Immature natural killer cell (primary cell): ENCODE measurements around the gene UBXN11. TPM values are rescaled to one million over a fixed set of nuclear protein-coding genes. Genes with fewer than 3 reads are reported as not detected.
A peak's percentile ranks its signal among the peaks of the same experiment; 100 is the strongest.

Experiments used
- DNase-seq, 3 donors: peaks; one replicate each; pipeline ENCODE4 v3.0.0; 2022; ENCODE audit warnings: mixed read lengths in 1 of 3
- H3K27ac Mint-ChIP-seq, 6 donors: one replicate each; pipeline ENCODE4 v1.8.0; 2020; ENCODE audit warnings: mixed read lengths in 6 of 6, mild to moderate bottlenecking in 5 of 6, inconsistent platforms in 4 of 6, moderate library complexity in 3 of 6
- H3K27me3 Mint-ChIP-seq, 3 donors: one replicate each; pipeline ENCODE4 v1.8.0; 2020 to 2021; ENCODE audit warnings: low read depth in 3 of 3, mild to moderate bottlenecking in 3 of 3, mixed read lengths in 3 of 3, moderate library complexity in 3 of 3, inconsistent platforms in 1 of 3
- H3K36me3 Mint-ChIP-seq, 3 donors: one replicate each; pipeline ENCODE4 v1.8.0; 2020; ENCODE audit warnings: mixed read lengths in 3 of 3, inconsistent platforms in 2 of 3, mild to moderate bottlenecking in 2 of 3
- H3K4me1 Mint-ChIP-seq, 2 donors: one replicate each; pipeline ENCODE4 v1.8.0; 2020; ENCODE audit warnings: inconsistent platforms in 2 of 2, mild to moderate bottlenecking in 2 of 2, mixed read lengths in 2 of 2, moderate library complexity in 1 of 2
- H3K4me3 Mint-ChIP-seq, 5 donors: one replicate each; pipeline ENCODE4 v1.8.0; 2020; ENCODE audit warnings: mild to moderate bottlenecking in 5 of 5, mixed read lengths in 5 of 5, inconsistent platforms in 3 of 5, moderate library complexity in 3 of 5
- H3K9me3 Mint-ChIP-seq, 6 donors: one replicate each; pipeline ENCODE4 v1.8.0; 2020; ENCODE audit warnings: mild to moderate bottlenecking in 6 of 6, mixed read lengths in 6 of 6, inconsistent platforms in 4 of 6, moderate library complexity in 3 of 6
- polyA plus RNA-seq, 3 donors: library from polyadenylated mRNA; unstranded; fragments of 300-500 nt; fragmentation: Illumina TruSeq; gene quantifications; one replicate each; pipeline ENCODE4 v1.2.3, GENCODE V29; 2021

Gene UBXN11
- polyA plus RNA-seq, 3 donors from 2014 or later: 5.7 to 8.8 (median 8.3) TPM

DNA sequence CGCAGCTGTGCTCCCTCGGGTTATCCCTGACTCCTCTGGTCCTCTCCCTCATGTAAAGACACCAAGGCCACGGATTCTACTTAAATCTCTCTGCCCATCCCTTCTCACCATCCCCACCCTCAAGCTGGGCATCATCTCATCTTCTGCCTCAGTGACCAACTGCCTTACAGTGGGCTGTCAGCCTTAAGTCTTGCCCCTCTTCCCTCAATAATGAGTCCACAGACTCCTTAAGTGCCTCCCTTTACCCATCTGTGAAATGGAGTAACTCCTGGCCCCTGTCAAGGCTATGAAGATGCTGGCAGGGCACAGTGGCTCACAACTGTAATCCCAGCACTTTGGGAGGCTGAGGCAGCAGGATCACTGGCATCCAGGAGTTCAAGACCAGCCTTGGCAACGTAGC, 14.5 kb downstream of the UBXN11 start:
- peaks cover 4 to 6% (median 4%) of the 10 kb centered on the region in 3 donors for H3K27me3 Mint-ChIP-seq

DNA sequence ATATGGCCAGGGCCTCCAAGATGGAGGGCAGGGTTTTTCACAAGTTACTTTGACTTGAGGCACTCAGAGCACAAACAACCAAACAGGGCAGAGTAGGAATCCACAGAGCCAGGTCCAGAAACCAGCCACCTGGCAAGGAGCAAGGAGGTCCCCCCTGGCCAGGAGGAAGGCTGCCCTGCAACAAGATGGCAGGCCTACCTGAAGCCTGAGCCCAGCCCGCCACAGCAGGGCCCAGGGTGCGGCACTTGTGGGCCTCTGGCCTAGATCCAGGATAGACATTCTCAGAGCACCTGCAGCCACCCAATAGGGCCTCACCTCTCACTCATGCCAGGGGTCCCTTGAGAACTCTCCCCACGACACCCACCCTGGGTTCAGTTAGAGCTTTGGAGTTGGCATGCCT, 15.0 kb downstream of the UBXN11 start:
- peaks cover 4 to 6% (median 6%) of the 10 kb centered on the region in 3 donors for H3K27me3 Mint-ChIP-seq
- H3K27ac Mint-ChIP-seq: peak overlapping the region in 4 of 6 donors; percentile 30 to 83 (median 68)
- H3K36me3 Mint-ChIP-seq: peaks cover 0 to 3% (median 0%) of the 10 kb centered on the region in 3 donors
- H3K4me1 Mint-ChIP-seq: peaks cover 45 to 50% of the 10 kb centered on the region in 2 donors
- no peaks in the 10 kb centered on the region for H3K9me3 Mint-ChIP-seq
- H3K4me3 Mint-ChIP-seq: peak overlapping the region in 1 of 5 donors; percentile 46
- no peak for DNase-seq

More for the DNA sequence above, 14.5 kb downstream of the UBXN11 start:
- Mint-ChIP-seq H3K36me3 (peaks cover 0 to 3% (median 0%) of the 10 kb centered on the region in 3 donors), H3K4me1 (peaks cover 39 to 45% of the 10 kb centered on the region in 2 donors), H3K4me3 (peak overlapping the region in 2 of 5 donors; percentile 10 to 46), H3K27ac (peak overlapping the region; percentile 28 to 83 (median 64)), H3K9me3 (no peaks in the 10 kb centered on the region)
- no peak for DNase-seq

DNA sequence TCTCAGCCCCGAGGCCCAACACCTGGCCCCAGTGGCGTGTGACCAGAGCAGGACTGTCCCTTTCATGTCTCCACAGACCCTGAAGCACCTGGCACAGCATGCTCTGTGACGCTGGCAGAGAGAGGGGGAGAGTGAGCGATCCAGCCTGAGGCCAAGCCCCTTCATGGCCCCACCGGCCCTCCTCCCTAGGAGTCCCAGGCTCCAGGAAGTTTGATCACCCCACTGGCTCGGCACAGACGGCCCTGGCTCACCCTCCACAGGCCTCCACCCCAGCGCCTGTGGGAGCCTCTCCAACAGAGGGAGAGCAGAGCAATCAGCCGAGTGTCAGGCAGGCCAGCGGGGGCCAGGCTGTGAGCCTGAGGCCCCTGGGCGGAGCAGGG, 15.6 kb downstream of the UBXN11 start:
- peak overlapping the region in 4 of 6 donors; percentile 80 to 99 (median 96) for H3K27ac Mint-ChIP-seq
- H3K4me3 Mint-ChIP-seq: peak overlapping the region in 2 of 5 donors; percentile 24
- peaks cover 4 to 6% (median 6%) of the 10 kb centered on the region in 3 donors for H3K27me3 Mint-ChIP-seq
- DNase-seq: no peak
- H3K36me3 Mint-ChIP-seq: peaks cover 0 to 3% (median 0%) of the 10 kb centered on the region in 3 donors
- peaks cover 50 to 55% of the 10 kb centered on the region in 2 donors for H3K4me1 Mint-ChIP-seq
- no peaks in the 10 kb centered on the region for H3K9me3 Mint-ChIP-seq

DNA sequence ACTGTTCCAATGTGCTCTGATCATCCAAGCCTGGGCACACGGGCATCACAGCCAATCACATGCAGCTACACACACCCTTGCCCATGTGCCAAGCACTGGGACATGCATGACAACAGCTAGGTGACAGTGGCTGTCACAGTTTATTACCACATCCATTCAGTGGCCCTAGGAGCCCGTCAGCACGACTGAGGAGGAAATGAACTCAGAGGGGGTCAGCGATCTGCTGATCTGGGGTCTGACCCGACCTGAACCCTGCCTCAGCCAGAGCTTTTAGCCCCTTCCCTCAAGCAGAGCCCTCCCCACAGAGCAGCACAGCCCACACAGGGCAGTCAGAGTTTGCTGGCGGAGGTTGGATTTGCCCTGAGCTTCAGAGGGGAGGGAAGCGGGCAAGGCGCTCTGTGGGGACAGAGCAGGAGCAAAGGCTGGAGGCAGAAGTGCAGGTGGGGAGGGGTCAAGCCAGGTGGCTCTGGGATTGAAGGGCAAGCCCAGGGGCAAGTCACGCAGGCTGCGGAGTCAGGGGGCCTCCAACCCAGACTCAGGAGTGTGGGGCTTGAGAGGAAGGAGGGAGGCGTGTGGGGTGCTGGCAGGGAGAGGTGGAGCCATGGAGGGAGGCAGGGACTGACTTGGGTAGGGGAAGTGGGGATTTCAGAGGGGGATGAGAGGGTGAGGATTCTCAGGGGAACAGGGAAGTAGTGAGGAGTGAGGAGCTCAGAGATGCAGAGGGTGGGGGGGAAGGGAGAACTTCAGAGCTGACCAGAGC, 16.1 kb downstream of the UBXN11 start:
- Mint-ChIP-seq H3K27ac (peak overlapping the region; percentile 92 to 99 (median 96)), H3K4me1 (peaks cover 56 to 61% of the 10 kb centered on the region in 2 donors), H3K36me3 (peaks cover 0 to 3% (median 0%) of the 10 kb centered on the region in 3 donors), H3K9me3 (no peaks in the 10 kb centered on the region), H3K27me3 (peaks cover 4 to 6% (median 6%) of the 10 kb centered on the region in 3 donors), H3K4me3 (peak overlapping the region; percentile 44 to 91 (median 78))
- DNase-seq: peak; percentile 42 to 57 (median 52)

DNA sequence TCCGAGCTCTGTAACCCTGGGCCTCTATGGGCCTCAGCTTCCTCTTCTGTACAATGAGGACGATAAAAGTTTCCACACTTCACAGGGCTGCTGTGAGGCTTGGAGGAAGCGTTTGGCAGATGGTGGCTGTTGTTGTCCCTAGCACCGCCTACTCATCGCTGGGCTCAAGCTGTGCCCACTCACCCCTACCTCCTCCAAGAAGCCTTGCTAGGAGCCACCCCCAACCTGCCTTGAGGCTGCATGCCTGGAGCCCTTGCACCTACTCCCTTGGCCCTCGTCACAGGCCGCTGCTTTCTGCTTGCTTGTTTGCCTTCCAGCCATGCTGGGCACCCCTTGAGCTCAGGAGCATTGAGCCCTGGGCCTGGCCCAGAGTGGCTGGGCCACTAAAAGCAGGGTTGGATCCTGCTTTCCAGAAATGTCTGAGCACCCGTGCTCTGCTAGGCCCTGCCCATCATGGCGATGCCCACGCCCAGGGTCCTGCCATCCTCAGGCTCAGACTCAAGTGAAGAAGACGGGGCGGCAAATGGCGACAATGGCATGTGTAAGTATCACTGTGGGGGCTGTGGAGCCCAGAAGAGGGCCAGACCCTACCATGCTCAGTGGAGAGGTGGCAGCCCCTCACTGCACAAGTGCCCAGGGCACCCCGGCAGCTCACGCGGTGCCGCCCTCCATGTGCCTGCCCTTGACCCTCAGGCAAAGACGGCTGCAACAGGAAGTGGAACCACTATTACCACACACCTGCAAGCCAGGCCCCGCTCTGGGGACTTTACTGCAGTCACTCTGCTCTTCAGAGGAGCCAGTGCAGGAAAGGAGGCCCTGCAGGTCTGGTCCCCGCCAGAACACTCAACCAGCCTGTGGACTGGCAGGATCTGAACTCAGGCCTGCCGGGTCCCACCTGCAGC, 17.0 kb downstream of the UBXN11 start:
- Mint-ChIP-seq H3K36me3 (peaks cover 0 to 3% (median 0%) of the 10 kb centered on the region in 3 donors), H3K4me3 (peak overlapping the region; percentile 78 to 93 (median 83)), H3K9me3 (no peaks in the 10 kb centered on the region), H3K27ac (peak overlapping the region; percentile 92 to 99 (median 96)), H3K27me3 (peaks cover 1 to 8% (median 5%) of the 10 kb centered on the region in 3 donors), H3K4me1 (peaks cover 65 to 70% of the 10 kb centered on the region in 2 donors)
- DNase-seq: peak in 2 of 3 donors; percentile 51 to 53

DNA sequence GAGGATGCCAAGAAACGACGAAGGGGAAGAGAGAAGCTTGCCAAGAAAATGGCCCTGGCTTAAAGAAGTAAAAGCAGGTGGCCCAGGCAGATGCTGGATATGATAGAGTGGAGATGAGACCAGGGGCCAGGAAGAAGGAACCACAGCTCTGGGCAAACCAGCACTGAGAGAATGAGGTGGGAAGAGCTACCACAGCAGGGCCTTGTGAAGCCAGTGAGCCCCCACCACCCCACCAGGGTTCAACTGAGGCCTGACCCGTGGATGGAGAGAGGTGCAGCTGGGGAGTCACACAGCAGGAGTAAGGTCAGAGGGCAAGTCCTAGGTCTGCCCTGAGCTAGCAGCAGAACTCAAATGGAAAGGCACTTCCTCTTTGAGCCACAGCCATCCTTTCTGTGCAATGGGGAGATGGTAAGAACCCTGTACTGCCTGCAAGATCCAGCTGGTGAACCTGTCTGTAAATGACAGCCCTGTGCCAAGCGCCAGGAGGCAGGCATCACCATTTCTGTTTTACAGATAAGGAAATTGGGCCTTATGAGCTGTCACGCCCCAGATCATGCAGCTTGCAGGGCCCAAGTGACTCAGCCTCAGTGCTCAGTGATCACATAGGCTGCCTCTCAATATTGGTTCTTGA, 18.0 kb downstream of the UBXN11 start:
- H3K4me1 Mint-ChIP-seq: peaks cover 75 to 80% of the 10 kb centered on the region in 2 donors
- peak in 1 of 3 donors; percentile 27 for DNase-seq
- peak overlapping the region; percentile 78 to 93 (median 83) for H3K4me3 Mint-ChIP-seq

DNA sequence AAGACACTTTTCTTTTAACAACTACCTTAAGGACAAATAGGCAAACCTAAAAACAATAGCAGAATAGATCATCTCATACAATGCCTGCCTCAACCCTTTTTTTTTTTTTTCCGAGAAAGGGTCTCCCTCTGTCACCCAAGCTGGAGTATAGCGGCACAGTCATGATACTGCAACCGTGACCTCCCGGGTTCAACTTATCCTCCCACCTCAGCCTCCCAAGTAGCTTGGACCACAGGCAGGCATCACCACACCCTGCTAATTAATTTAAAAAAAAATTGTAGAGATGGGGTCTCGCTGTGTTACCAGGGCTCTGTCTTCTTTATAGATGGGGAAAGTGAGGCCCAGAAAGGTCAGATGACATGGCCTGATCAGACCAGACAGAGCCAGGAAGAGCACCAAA, 18.6 kb downstream of the UBXN11 start:
- H3K4me1 Mint-ChIP-seq: peaks cover 81 to 86% of the 10 kb centered on the region in 2 donors
- H3K27ac Mint-ChIP-seq: peak overlapping the region; percentile 92 to 99 (median 96)
- DNase-seq: no peak
- H3K36me3 Mint-ChIP-seq: no peaks in the 10 kb centered on the region
- H3K27me3 Mint-ChIP-seq: peaks cover 5 to 6% (median 6%) of the 10 kb centered on the region in 3 donors
- H3K4me3 Mint-ChIP-seq: peak overlapping the region; percentile 78 to 93 (median 83)
- H3K9me3 Mint-ChIP-seq: no peaks in the 10 kb centered on the region

More for the DNA sequence above, 18.0 kb downstream of the UBXN11 start:
- H3K36me3 Mint-ChIP-seq: peaks cover 0 to 3% (median 0%) of the 10 kb centered on the region in 3 donors
- peaks cover 1 to 8% (median 5%) of the 10 kb centered on the region in 3 donors for H3K27me3 Mint-ChIP-seq
- peak overlapping the region; percentile 92 to 99 (median 96) for H3K27ac Mint-ChIP-seq
- no peaks in the 10 kb centered on the region for H3K9me3 Mint-ChIP-seq

DNA sequence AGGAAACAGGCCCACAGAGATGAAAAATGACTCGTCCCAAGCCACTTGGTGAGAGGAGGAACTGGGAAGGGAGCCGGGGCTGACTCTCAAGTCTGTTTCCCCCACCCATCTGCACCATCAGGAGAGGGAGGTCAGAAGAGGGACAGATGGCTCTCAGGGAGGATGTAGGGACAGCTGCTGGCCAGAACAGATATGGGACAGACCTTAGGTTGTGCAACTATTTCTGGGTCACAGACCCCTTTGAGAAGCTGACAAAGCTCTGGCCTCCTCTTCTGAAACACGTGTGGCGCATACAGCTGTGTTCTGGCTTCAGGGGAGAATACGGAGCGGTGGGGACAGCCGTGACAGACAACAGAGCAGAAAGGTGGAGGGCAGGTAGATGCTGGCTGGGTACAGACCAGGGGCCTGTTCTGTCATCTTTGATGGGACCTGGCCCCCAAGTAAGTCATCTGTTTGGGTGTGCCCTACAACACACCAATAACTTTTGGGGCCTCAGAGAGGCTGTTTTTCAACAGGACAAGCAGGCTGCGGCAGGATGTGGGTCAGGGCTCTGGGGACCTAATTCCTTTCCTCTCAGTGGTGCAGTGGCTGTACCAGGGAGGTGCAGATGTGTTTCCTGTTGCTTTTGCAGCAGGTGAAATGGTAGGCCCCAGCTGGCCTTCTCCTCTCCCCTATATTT, 19.3 kb downstream of the UBXN11 start:
- peak; percentile 71 to 78 (median 76) for DNase-seq
- Mint-ChIP-seq H3K27me3 (peaks cover 2 to 6% (median 6%) of the 10 kb centered on the region in 3 donors), H3K36me3 (no peaks in the 10 kb centered on the region), H3K4me1 (peaks cover 87 to 91% of the 10 kb centered on the region in 2 donors), H3K9me3 (no peaks in the 10 kb centered on the region), H3K4me3 (peak overlapping the region; percentile 78 to 93 (median 83)), H3K27ac (peak overlapping the region; percentile 92 to 99 (median 96))

DNA sequence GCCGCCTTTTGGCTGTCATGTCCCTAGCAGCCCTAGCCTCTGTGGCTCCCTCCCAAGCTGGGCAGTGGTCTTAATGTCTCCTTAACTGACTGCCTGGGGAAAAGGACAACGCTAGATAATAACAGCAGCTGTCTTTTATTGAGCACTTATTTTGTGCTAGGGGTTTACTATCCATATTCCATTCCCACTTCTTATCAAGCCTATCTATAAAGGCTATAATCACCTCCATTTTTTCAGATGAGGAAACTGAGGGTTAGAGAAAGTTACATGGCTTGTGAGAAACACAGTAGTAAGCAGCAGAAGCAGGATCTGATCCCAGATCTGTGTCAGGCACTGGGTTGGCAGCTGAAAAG, 20.4 kb downstream of the UBXN11 start:
- Mint-ChIP-seq H3K36me3 (peaks cover 0 to 8% (median 7%) of the 10 kb centered on the region in 3 donors), H3K4me3 (peak overlapping the region; percentile 8 to 91 (median 46)), H3K27ac (peak overlapping the region; percentile 81 to 99 (median 96)), H3K9me3 (no peaks in the 10 kb centered on the region), H3K27me3 (peaks cover 2 to 8% (median 8%) of the 10 kb centered on the region in 3 donors), H3K4me1 (peaks cover 95 to 96% of the 10 kb centered on the region in 2 donors)
- DNase-seq: no peak

DNA sequence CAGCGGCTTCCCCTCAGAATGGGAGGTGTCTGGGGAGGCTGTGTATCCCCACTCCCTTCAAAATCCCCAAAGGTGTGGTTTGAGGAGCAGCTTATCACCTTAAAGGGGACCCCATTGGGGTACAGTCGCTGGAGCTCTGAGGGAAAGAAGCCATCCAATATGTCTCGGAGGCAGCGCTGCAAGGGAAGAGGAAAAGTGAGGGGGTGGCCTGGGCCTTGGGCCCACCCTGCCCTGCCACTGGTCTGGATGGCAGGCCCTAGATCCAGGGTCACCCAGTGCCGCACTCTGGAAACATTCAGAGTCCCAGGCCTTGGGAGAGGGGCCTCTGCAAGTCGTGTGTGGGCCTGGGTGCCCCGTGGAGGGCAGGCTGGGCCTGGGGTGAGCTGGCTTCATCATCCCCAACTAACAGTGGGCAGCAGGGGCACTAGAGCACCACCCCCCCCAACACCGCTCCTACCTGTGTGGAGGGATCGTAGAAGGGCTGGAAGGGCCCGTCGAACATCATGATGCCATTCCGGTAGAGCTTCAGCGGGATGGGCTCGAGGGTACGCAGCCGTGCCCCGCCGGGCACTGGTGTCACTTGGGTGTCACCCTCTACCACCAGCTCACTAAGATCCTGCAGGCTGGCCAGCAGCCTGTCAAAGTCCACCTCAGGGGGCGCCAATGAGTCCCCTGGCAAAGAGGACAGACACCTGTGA, 20.9 kb downstream of the UBXN11 start:
- Mint-ChIP-seq H3K4me3 (peak overlapping the region; percentile 51 to 91 (median 67)), H3K9me3 (no peaks in the 10 kb centered on the region), H3K27me3 (peaks cover 2 to 9% (median 8%) of the 10 kb centered on the region in 3 donors), H3K4me1 (peaks cover 96 to 98% of the 10 kb centered on the region in 2 donors), H3K27ac (peak overlapping the region; percentile 93 to 99 (median 98)), H3K36me3 (peaks cover 0 to 9% (median 8%) of the 10 kb centered on the region in 3 donors)
- DNase-seq: no peak

DNA sequence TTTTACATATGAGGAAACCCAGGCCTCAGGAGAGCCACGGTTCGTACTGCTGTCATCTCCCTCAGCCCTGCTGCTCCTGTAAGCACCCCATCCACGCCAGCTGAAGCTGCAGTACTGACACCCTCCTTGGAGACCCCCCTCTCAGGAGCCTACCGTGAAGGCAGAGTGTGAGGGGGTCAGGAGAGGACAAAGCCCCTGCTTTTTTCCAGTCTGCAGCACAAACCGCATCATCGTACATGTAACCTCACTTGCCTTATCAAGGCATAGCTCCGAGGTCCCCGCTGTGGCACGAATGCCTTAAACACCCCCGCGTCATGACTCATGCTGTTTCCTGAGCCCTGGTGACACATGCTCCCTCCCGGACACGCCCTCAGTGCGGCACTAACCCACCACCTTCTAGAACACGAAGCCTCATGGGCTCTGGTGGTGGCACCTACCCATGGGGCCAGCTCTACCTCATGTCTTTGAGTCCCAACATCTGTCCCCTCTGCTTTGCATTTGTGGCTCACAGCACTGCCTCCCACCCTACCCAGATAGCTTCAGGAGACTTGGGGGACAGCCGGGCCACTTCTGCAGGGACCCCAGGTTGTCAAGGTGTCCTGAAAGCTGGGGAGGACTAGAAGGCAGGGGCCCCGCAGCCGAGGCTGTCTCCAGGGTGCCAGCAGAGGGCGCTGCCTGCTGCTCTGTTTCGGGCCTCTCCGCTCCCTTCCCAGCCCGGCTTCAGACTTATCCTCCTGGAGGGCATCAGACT, 21.7 kb downstream of the UBXN11 start:
- Mint-ChIP-seq H3K4me3 (peak overlapping the region; percentile 51 to 85 (median 67)), H3K27me3 (peaks cover 4 to 9% (median 9%) of the 10 kb centered on the region in 3 donors), H3K4me1 (peaks cover 91 to 92% of the 10 kb centered on the region in 2 donors), H3K36me3 (peaks cover 0 to 9% (median 8%) of the 10 kb centered on the region in 3 donors), H3K9me3 (no peaks in the 10 kb centered on the region), H3K27ac (peak overlapping the region; percentile 81 to 99 (median 98))
- peak; percentile 84 to 88 (median 86) for DNase-seq
